GM18873 (cell line): ENCODE results near the gene PLA2G12B.

Source experiments
- ATAC-seq: cut with Tn5 transposase; IDR thresholded peaks from one replicate; pipeline ENCODE4 v1.9.1; 2021; ENCODE audit warnings: mild to moderate bottlenecking, moderate library complexity, moderate number of reproducible peaks; ENCODE audit not compliant: unreplicated experiment, low FRiP score

PLA2G12B gene

DNA sequence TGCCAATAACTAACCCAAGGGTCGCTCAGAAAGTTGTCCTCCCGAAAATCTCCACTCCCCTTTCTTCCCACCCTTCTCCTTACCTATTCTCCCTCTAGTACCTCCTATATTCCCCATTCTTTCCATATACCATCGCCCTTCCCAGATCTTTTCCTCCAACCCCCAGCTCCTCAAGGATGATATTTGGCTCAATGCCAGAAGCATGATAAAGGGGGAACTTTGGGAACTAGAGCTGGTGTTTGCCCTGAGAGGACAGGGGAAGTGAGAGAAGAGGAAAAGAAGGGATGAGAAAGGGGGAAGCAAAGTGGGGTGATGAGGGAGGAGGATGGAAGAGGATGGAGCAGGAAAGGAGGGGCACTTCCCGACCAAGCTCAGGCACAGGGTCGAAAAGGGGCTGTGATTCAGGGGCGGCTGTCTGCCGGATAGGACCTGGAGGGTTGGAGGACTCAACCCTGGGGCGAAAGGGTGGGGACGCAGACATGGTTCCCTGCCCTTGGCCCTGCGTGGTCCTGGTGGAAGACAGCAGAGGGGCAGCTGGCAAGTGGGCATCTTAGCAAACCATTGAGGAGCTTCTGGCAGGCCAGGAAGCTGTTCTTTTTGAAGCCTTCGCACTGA lies 59.3 kb downstream of the PLA2G12B start:
- no peak for ATAC-seq

DNA sequence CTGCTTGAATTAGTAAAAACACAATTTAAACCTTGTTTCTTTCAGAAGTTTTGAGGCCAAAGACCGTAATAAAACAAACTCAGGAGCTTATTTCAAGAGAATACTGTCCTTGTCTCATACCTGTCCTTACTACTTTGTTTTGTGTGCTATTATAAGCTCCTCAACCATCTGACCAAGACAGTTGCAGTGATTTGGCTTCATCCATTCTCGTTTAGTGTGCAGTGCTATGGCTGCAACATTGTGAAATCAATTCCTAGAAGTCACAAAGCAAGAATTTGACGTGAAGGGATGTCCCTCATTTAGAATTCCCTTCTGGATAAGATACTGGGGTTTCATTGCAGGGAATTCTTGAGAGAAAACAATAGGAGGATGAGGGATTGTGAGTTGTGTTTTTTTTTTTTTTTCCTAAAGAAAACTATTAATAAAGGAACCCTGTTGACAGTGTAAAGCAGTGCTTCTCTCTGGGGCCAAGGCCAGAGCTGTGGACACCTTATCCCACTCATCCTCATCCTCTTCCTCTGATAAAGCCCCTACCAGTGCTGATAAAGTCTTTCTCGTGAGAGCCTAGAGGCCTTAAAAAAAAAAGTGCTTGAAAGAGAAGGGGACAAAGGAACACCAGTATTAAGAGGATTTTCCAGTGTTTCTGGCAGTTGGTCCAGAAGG lies 61.3 kb downstream of the PLA2G12B start, which contains the start of gene OIT3:
OIT3 (plus strand) TSS at position 604 of the 663 bp plus-strand sequence. CDS start 60 bp downstream, outside the sequence.
- ATAC-seq = no peak

DNA sequence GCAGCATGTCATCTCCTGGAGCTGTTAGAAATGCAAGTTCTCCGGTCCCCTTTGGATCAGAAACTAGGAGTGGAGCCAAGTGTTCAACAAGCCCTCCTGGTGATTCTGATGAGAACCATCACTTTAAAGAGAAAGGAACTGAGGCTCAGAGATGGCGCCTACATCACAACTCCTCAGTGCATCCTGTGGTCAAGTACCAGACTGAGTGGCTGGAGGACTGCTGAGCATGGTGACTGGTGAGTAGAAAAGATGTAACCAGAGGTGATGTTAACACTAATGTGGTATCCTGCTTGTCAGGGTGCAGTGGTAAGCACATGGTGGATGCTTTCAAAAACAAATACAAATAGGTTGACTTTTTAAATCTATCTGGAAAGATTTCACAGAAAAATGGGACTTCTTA lies 64.5 kb downstream of the PLA2G12B start:
- no peak for ATAC-seq

DNA sequence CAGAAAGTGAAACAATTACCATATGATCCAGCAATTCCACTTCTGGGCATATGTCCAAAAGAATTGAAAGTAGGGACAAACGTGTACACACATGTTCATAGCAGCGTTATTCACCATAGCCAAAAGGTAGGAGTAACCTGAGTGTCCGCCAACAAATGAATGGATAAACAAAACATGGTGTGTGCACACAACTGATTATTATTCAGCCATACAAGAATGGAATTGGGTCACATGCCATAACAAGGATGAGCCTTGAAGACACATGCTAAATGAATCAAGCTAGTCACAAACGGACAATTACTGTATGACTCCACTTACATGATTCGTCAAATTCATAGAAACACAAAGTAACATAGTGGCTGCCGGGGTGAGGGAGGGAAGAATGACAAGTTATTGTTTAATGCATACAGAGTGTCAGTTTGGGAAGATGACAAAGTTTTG lies 65.2 kb downstream of the PLA2G12B start:
- ATAC-seq = no peak

DNA sequence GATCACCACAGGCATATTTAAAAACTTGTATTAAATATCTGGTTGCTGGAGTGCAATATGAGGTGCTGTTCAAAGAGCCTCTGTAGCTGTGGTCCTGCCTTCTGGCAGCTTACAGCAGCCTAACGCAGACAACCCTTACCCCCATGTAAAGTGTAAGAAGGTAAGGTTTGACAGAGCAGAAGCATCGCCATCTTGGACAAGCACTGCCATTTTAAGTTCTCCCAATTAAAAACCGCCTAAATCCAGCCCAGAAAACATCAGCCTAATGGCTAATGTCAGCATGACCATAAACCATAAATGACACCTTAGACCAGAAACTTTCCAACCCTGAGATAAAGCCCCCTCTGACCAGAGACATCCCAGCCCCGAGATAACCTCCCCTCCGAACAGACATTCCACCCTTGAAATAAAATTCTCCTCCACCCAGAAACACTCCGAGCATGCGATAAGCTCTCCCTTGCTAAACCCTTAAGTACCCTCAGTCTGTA lies 66.4 kb downstream of the PLA2G12B start:
- ATAC-seq = no peak

DNA sequence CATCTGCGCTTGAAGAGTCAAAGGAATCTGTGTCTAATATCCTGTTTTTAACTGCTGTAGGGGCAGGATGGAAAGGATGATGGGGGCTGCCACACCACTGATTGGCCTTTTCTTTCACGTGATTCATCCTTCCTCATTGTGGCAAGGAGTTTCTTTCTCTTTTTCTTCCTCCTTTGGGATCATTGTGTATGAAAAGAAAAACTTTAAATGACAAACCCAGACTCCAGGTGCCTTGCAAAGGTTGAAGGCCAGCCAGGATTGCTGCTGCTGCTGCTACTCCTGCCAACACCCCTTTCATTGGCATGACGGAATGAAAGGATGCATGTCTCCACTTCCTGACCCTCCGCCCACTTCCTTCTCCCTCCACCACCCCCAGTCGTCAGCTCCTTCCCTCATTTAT lies 67.6 kb downstream of the PLA2G12B start:
- ATAC-seq = no peak

DNA sequence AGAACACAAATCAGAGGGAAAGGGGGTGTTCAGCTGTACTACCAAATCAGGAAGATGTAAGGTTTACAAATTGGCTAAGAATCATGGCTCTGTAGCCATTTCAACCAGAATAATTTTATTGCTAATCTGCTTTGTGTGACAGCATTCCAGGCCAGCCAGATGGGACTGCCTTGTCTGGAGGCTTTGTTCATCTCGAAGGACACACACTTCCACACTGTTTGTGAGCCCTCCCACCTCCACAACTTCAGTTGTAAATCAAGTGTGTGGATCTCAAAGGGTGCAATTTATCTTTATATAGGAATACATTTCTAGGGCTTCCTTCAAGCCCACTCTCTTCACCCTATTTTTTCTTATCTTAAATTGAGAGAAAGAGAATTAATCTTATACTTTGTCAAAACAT lies 68.0 kb downstream of the PLA2G12B start:
- ATAC-seq = no peak

DNA sequence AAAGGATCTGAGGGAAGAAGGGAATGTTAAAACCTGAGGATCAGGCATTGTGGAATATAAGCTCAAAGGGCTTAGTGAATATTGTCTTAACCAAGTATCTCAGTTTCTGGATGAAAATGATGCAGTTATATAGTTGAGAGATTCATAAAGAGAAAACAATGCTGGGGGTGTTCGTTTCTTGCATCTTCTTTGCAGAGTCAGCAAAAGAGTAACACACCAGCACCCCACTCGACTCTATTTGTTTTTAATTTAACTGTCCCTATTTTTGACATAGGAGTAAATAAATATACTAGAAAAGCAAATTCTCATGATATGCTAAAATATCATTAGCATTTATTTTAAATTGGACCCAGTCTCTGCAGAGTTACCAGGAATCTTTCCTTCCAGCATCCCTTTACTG lies 68.7 kb downstream of the PLA2G12B start:
- no peak for ATAC-seq
